ENCODE measurements around the gene SERHL2.

SERHL2 gene

GRCh38 chr22:42591987-42592386 lies 38.2 kb downstream of the SERHL2 start:
- Histone ChIP-seq H4K20me1 (ENCODE audit: low read depth, low read length) (no peaks in the 10 kb centered on the region), H3K9me3 (ENCODE audit: insufficient read depth, low read length) (no peaks in the 10 kb centered on the region), H3K79me2 (ENCODE audit: insufficient read depth, low read length) (no peaks in the 10 kb centered on the region), H3K9ac (ENCODE audit: low read length) (no peak overlapping the region), H2AFZ (ENCODE audit: low read depth, low read length, severe bottlenecking) (no peak overlapping the region), H3K4me2 (ENCODE audit: low read depth, low read length, poor library complexity, severe bottlenecking) (no peak overlapping the region), H3K27ac (ENCODE audit: low read depth, low read length) (no peak overlapping the region), H3F3A (ENCODE audit: insufficient read depth) (0 out of 2 replicates have a peak, but pooled peaks cover 5% of the 10 kb centered on the region), H3K36me3 (ENCODE audit: low read length) (peaks cover 13% of the 10 kb centered on the region; the same call in 1 of the 2 replicates), H3K9me2 (replicated peaks; ENCODE audit: insufficient read depth, low read length) (no peaks in the 10 kb centered on the region), H3K4me3 (ENCODE audit: insufficient read depth, low read length, poor library complexity, severe bottlenecking) (no peak overlapping the region), H3K27me3 (ENCODE audit: low read length) (no peaks in the 10 kb centered on the region)
- no peak for TF ChIP-seq CTCF (IDR thresholded peaks at IDR 0.05; ENCODE audit: insufficient read depth, low read length, poor library complexity, severe bottlenecking)
- no peak for TF ChIP-seq EZH2phosphoT487 (conservative IDR thresholded peaks at IDR 0.05; ENCODE audit: low read length)

DNA sequence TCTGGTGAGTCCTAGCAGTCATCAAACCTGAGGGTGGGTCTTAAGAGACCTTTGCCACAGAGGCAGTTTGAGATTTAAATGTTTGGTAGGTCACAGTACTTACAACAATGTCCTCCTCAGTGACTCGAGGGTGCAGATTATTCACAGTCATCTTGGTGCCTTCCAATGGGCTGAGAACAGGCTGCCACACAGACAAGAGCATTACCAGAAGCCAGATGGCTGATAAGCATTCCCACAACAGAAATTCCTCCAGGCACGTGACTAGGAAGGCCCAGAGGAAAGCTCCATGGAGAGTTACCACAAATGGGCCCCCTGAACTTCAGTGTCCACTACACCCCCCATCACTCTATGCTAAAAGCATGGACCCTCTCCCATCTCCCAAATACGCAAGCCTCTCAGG lies 41.7 kb downstream of the SERHL2 start:
- H3K27ac ChIP-seq (ENCODE audit: low read depth, low read length), result no peak overlapping the region

GRCh38 chr22:42596336-42596735 lies 42.6 kb downstream of the SERHL2 start:
- H3K4me2 ChIP-seq (ENCODE audit: low read depth, low read length, poor library complexity, severe bottlenecking), result no peak overlapping the region
- H3K9me3 ChIP-seq (ENCODE audit: insufficient read depth, low read length), result no peaks in the 10 kb centered on the region
- no peak overlapping the region for H3K9ac ChIP-seq (ENCODE audit: low read length)
- H3K27me3 ChIP-seq (ENCODE audit: low read length), result no peaks in the 10 kb centered on the region
- H3K27ac ChIP-seq (ENCODE audit: low read depth, low read length), result no peak overlapping the region
- no peak overlapping the region for H3K4me3 ChIP-seq (ENCODE audit: insufficient read depth, low read length, poor library complexity, severe bottlenecking)
- no peaks in the 10 kb centered on the region for H3K9me2 ChIP-seq (replicated peaks; ENCODE audit: insufficient read depth, low read length)
- H2AFZ ChIP-seq (ENCODE audit: low read depth, low read length, severe bottlenecking), result no peak overlapping the region
- TF ChIP-seq EZH2phosphoT487 (conservative IDR thresholded peaks at IDR 0.05; ENCODE audit: low read length) (no peak), CTCF (IDR thresholded peaks at IDR 0.05; ENCODE audit: insufficient read depth, low read length, poor library complexity, severe bottlenecking) (no peak)
- H3K36me3 ChIP-seq (ENCODE audit: low read length), result peaks cover 17% of the 10 kb centered on the region
- H4K20me1 ChIP-seq (ENCODE audit: low read depth, low read length), result no peaks in the 10 kb centered on the region
- 0 out of 2 replicates have a peak, but pooled peaks cover 10% of the 10 kb centered on the region for H3K79me2 ChIP-seq (ENCODE audit: insufficient read depth, low read length)
- H3F3A ChIP-seq (ENCODE audit: insufficient read depth), result 0 out of 2 replicates have a peak, but pooled peaks cover 2% of the 10 kb centered on the region

More for the DNA sequence above, 41.7 kb downstream of the SERHL2 start:
- no peaks in the 10 kb centered on the region for H3K27me3 ChIP-seq (ENCODE audit: low read length)
- H4K20me1 ChIP-seq (ENCODE audit: low read depth, low read length), result no peaks in the 10 kb centered on the region
- 0 out of 2 replicates have a peak, but pooled peaks cover 6% of the 10 kb centered on the region for H3K79me2 ChIP-seq (ENCODE audit: insufficient read depth, low read length)
- no peak overlapping the region for H2AFZ ChIP-seq (ENCODE audit: low read depth, low read length, severe bottlenecking)
- no peak for TF ChIP-seq EZH2phosphoT487 (conservative IDR thresholded peaks at IDR 0.05; ENCODE audit: low read length)
- no peak for TF ChIP-seq CTCF (IDR thresholded peaks at IDR 0.05; ENCODE audit: insufficient read depth, low read length, poor library complexity, severe bottlenecking)
- no peaks in the 10 kb centered on the region for H3K9me2 ChIP-seq (replicated peaks; ENCODE audit: insufficient read depth, low read length)
- H3K4me3 ChIP-seq (ENCODE audit: insufficient read depth, low read length, poor library complexity, severe bottlenecking), result no peak overlapping the region
- H3K4me2 ChIP-seq (ENCODE audit: low read depth, low read length, poor library complexity, severe bottlenecking), result no peak overlapping the region
- no peaks in the 10 kb centered on the region for H3K9me3 ChIP-seq (ENCODE audit: insufficient read depth, low read length)
- peaks cover 21% of the 10 kb centered on the region for H3K36me3 ChIP-seq (ENCODE audit: low read length)
- no peak overlapping the region for H3K9ac ChIP-seq (ENCODE audit: low read length)
- H3F3A ChIP-seq (ENCODE audit: insufficient read depth), result 0 out of 2 replicates have a peak, but pooled peaks cover 5% of the 10 kb centered on the region

All from SU-DHL-6 (cell line).